ENCODE measurements around the gene PARD3. TPM values are rescaled to one million over a fixed set of nuclear protein-coding genes. Genes with fewer than 3 reads are reported as not detected.
A peak's percentile ranks its signal among the peaks of the same experiment; 100 is the strongest.

The PARD3 gene
- total RNA-seq, 1 donor from 2014 or later: 34.1 TPM

- Histone ChIP-seq H3K36me3 (no peaks in the 10 kb centered on the region), H3K4me3 (no peak overlapping the region), H3K4me1 (peaks cover 13% of the 10 kb centered on the region), H3K27me3 (ENCODE audit: low read depth) (peaks cover 3% of the 10 kb centered on the region), H3K27ac (no peak overlapping the region), H3K9me3 (no peaks in the 10 kb centered on the region)
- no peak for ATAC-seq
- intact Hi-C loops (cut with DNase I): no loop called here
- TF ChIP-seq CTCF (IDR thresholded peaks at IDR 0.05): no peak
- no peak for DNase-seq
Measured at GRCh38 chr10:34817586-34817985, 2.5 kb upstream of the PARD3 start.

DNA sequence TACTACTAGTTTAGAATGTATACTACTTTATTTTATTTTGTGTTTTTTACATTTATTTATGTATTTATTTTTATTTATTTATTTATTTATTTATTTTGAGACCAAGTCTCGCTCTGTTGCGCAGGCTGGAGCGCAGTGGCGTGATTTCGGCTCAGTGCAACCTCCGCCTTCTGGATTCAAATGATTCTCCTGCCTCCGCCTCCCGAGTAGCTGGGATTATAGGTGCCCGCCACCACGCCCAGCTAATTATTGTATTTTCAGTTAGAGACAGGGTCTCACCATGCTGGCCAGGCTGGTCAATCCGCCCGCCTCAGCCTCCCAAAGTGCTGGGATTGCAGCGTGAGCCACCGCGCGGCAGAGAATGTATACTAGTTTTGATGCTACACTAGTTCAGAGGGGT lies 2.0 kb upstream of the PARD3 start:
- Histone ChIP-seq H3K4me1 (peaks cover 18% of the 10 kb centered on the region), H3K4me3 (no peak overlapping the region), H3K27ac (no peak overlapping the region), H3K27me3 (ENCODE audit: low read depth) (peaks cover 3% of the 10 kb centered on the region), H3K9me3 (no peaks in the 10 kb centered on the region), H3K36me3 (no peaks in the 10 kb centered on the region)
- TF ChIP-seq CTCF (IDR thresholded peaks at IDR 0.05): no peak
- DNase-seq: no peak
- no peak for ATAC-seq
- intact Hi-C loops (cut with DNase I): no loop called here

- peaks cover 3% of the 10 kb centered on the region for H3K27me3 ChIP-seq (ENCODE audit: low read depth)
- intact Hi-C loops (cut with DNase I): no loop called here
- TF ChIP-seq CTCF (IDR thresholded peaks at IDR 0.05): no peak
- H3K27ac ChIP-seq: no peak overlapping the region
- DNase-seq (no peak), ATAC-seq (peak; percentile 6 to 18)
- peak overlapping the region; percentile 75 for H3K4me3 ChIP-seq
- no peaks in the 10 kb centered on the region for H3K36me3 ChIP-seq
- no peaks in the 10 kb centered on the region for H3K9me3 ChIP-seq
- peaks cover 19% of the 10 kb centered on the region for H3K4me1 ChIP-seq
Measured at GRCh38 chr10:34816501-34817002, 1.5 kb upstream of the PARD3 start.

DNA sequence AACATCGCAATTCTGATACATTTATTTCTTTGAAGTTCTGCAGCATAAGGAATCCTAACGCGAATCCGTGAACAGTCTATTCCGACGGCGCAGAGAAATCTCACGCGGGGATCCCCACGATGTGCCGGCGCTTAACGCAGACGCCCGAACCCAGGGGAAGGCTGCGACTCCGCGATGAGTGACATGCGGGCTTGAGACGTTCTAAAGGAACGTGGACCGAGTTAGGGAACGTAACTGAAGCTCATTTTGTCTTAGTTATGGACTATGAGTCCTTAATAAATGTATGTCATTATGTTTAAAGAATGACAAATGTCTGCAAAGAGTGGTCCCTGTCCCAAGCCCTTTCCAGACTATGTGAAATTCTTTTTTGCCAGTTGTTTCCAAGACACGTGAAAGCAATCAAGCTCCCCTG lies 995 bp upstream of the PARD3 start:
- intact Hi-C loops (cut with DNase I): no loop called here
- peak in 1 of 2 donors; percentile 14 for ATAC-seq
- Histone ChIP-seq H3K27me3 (ENCODE audit: low read depth) (peaks cover 3% of the 10 kb centered on the region), H3K9me3 (no peaks in the 10 kb centered on the region), H3K4me1 (peaks cover 19% of the 10 kb centered on the region), H3K27ac (peak overlapping the region; percentile 36), H3K4me3 (peak overlapping the region; percentile 75), H3K36me3 (no peaks in the 10 kb centered on the region)
- DNase-seq: no peak
- no peak for TF ChIP-seq CTCF (IDR thresholded peaks at IDR 0.05)

- DNase-seq (no peak), ATAC-seq (peak in 1 of 2 donors; percentile 1)
- H3K4me1 ChIP-seq: peaks cover 22% of the 10 kb centered on the region
- H3K9me3 ChIP-seq: no peaks in the 10 kb centered on the region
- peak overlapping the region; percentile 87 for H3K27ac ChIP-seq
- intact Hi-C loops (cut with DNase I): no loop called here
- peaks cover 3% of the 10 kb centered on the region for H3K27me3 ChIP-seq (ENCODE audit: low read depth)
- no peaks in the 10 kb centered on the region for H3K36me3 ChIP-seq
- peak overlapping the region; percentile 75 for H3K4me3 ChIP-seq
- TF ChIP-seq CTCF (IDR thresholded peaks at IDR 0.05): no peak
Measured at GRCh38 chr10:34814913-34815184, 247 bp downstream of the PARD3 start.

All from lower lobe of right lung (tissue), 2 donors.